Measurements from ENCODE around the gene CD151.

DNA sequence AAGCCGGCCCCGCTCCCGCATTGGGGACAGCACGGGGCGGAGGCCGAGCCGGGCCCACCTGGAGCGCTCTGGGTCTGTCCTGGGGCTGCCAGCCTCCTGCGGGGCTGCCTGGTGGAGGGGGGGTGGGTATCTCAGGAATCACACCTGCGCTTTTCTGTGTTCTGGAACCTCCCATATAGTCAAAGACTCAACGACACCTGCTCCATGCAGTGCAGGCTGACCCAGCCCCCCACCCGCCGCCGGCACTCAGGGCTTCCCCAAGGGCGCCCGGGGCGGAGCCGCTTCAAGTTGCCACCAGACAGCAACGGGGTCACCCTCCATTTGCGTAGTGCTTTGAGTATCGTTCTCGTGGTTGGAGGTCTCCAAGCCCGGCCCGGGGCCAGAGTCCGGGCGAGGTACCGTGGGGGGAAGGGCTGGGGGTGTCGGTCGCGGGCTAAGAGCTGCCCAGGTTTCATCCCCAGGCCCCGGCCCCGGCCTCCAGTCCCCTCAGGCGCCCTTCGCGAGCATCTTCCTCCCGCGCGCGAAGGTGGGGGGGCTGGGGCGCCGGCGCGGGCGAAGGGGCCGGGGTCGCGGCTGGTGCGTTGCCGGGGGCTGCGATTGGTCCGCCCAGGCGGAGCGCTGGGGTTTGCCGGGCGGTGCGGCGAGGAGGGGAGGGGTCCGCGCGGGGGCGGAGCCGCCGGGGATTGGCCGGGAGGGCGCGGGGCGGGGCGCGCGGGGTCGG lies 16.5 kb downstream of the CD151 start:
- TF ChIP-seq, protein P1, sequence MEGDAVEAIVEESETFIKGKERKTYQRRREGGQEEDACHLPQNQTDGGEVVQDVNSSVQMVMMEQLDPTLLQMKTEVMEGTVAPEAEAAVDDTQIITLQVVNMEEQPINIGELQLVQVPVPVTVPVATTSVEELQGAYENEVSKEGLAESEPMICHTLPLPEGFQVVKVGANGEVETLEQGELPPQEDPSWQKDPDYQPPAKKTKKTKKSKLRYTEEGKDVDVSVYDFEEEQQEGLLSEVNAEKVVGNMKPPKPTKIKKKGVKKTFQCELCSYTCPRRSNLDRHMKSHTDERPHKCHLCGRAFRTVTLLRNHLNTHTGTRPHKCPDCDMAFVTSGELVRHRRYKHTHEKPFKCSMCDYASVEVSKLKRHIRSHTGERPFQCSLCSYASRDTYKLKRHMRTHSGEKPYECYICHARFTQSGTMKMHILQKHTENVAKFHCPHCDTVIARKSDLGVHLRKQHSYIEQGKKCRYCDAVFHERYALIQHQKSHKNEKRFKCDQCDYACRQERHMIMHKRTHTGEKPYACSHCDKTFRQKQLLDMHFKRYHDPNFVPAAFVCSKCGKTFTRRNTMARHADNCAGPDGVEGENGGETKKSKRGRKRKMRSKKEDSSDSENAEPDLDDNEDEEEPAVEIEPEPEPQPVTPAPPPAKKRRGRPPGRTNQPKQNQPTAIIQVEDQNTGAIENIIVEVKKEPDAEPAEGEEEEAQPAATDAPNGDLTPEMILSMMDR (IDR thresholded peaks at IDR 0.05): no peak
- TF ChIP-seq EP300 (IDR thresholded peaks at IDR 0.05) (no peak), POLR2A (IDR thresholded peaks at IDR 0.05) (no peak)

Data from gastroesophageal sphincter (tissue), 3 donors.